ENCODE data around the gene GNB1. TPM values are rescaled to one million over a fixed set of nuclear protein-coding genes. Genes with fewer than 3 reads are reported as not detected.
"Not testable (repeated sequence)": the region's sequence is repeated elsewhere in the genome, so short reads cannot be mapped to it uniquely, and the experiment has no call there.

The GNB1 gene
- total RNA-seq, 1 donor from 2014 or later = 383 TPM

DNA sequence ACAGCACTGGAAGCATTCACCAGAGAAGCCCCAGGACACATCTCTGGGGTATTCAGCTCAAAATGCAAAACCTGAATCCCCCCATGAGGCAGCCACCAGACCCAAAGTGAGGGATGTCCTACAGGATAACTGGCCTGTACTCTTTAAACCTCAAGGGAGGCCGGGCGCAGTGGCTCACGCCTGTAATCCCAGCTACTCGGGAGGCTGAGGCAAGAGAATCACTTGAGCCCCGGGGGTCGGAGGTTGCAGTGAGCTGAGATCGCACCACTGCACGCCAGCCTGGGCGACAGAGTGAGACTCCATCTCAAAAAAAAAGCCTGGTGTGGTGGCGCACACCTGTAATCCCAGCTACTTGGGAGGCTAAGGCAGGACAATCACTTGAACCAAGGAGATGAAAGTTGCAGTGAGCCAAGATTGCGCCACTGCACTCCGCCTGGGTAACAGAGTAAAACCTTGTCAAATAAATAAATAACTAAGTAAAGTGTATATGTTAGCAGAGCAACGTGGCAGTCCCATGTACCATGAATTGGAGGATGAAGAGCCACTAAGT is 29.1 kb downstream of the GNB1 start:
- intact Hi-C loops (cut with micrococcal nuclease) = not testable (repeated sequence)

GRCh38 chr1:1861339-1861730 is 29.6 kb downstream of the GNB1 start:
- intact Hi-C loops (cut with micrococcal nuclease) = no loop called here

DNA sequence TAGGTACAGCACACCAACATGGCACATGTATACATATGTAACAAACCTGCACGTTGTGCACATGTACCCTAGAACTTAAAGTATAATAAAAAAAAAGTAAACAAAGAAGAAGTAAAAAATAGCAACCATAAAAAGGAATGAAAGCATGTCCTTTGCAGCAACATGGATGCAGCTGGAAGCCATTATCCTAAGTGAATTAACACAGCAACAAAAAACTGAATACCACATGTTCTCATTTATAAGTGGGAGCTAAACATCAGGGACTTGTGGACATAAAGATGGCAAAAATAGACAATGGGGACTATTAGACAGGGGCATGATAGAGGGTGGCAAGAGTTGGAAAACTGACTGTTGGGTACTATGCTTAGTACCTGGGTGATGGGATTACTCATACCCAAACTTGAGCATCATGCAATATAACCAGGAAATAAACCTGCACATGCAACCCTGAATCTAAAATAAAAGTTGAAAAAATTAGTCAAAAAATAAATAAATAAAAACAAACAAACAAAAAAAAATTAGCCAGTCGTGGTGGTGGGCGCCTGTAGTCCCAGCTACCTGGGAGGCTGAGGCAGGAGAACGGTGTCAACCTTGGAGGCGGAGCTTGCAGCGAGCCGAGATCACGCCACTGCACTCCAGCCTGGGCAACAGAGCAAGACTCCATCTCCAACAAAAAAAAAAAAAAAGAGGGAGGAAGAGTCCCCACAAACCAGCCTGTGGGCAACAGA is 30.8 kb downstream of the GNB1 start:
- intact Hi-C loops (cut with micrococcal nuclease) = not testable (repeated sequence)

GRCh38 chr1:1858382-1859086 is 32.4 kb downstream of the GNB1 start:
- intact Hi-C loops (cut with micrococcal nuclease) = no loop called here

- intact Hi-C loops (cut with micrococcal nuclease) = no loop called here
Measured at GRCh38 chr1:1857096-1857703, 33.7 kb downstream of the GNB1 start.

GRCh38 chr1:1856161-1856560 is 34.7 kb downstream of the GNB1 start:
- intact Hi-C loops (cut with micrococcal nuclease) = not testable (repeated sequence)

GRCh38 chr1:1853593-1854257 is 37.2 kb downstream of the GNB1 start:
- intact Hi-C loops (cut with micrococcal nuclease) = no loop called here

DNA sequence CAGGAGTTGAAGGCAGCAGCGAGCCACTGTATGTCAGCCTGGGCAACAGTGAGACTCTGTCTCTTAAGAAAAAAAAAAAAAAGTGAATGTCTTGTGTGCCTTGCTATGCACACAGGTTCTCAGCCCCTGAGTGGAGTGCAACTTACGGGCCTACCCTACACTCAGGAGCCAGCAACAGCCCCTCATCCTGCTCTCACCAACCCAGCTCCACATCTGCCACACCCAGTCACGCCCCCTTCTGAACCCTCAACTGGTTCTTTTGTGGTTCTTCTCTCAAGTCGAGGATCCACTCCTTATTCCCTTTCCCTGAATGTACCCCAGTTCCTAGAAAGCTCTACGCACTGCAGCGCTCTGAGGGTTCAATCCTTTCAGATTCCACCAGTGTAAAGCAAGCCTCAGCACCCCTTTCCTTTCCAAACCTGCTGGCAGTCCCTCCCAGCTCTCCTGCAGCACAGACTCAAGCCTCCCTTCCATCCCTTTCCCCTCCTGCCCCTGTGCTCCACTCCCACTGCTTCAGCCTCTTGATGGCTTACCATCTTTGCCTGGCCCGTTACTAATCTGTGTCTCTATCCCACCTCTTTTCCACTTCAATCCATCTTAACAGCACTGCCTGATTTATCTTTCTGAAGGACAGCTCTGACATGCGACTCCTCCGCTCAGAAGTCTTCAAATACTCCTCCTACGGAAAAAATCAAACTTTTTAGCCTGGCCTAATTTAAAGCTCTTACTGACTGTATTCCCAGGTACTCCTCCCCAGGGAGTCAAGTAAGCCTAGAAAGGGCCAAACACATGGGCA is 38.1 kb downstream of the GNB1 start:
- intact Hi-C loops (cut with micrococcal nuclease) = no loop called here

- intact Hi-C loops (cut with micrococcal nuclease) = no loop called here
Measured at GRCh38 chr1:1847890-1848289, 43.0 kb downstream of the GNB1 start.

DNA sequence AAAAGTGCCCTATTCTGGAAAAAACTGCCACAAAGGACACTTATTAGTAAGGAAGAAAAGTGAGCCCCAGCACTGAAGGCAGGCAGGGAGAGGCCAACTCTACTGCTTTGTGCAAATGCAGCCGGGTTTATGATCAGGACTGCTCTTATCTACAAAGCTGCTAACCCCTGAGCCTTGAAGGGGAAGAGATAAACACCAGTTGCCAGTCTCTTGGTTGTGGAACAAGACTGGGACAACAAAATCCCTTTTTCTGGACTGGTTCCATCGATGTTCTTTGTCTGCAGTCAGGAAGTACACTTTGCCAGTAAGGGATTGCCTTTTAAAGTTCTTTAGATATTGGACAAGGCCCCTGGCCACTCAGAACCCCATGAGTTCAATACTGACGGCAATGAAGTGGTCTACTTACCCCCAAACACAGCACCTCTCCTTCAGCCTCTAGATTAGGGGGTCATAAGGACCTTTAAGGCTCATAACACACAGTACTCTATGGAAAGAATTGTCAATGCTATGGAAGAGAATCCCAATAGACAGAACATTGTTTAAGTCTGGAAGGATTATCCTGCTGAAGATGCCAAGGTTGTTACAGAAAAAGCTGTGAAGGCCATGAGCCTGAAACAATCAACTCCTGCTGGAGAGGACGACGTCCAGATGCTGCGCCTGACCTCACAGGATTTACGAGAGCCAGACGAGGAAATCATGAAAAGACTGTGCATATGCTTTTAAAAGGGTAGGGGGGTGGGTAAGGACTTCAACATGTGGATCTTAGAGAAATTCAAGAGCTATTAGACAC is 43.6 kb downstream of the GNB1 start:
- intact Hi-C loops (cut with micrococcal nuclease) = no loop called here

- intact Hi-C loops (cut with micrococcal nuclease) = no loop called here
Measured at GRCh38 chr1:1846386-1846918, 44.4 kb downstream of the GNB1 start.

- intact Hi-C loops (cut with micrococcal nuclease) = no loop called here
Measured at GRCh38 chr1:1842360-1843146, 48.3 kb downstream of the GNB1 start.

GRCh38 chr1:1841575-1841995 is 49.3 kb downstream of the GNB1 start:
- intact Hi-C loops (cut with micrococcal nuclease) = no loop called here

- intact Hi-C loops (cut with micrococcal nuclease) = no loop called here
Measured at GRCh38 chr1:1839311-1839965, 51.4 kb downstream of the GNB1 start.

GRCh38 chr1:1836119-1836518 is 54.8 kb downstream of the GNB1 start:
- intact Hi-C loops (cut with micrococcal nuclease) = no loop called here

DNA sequence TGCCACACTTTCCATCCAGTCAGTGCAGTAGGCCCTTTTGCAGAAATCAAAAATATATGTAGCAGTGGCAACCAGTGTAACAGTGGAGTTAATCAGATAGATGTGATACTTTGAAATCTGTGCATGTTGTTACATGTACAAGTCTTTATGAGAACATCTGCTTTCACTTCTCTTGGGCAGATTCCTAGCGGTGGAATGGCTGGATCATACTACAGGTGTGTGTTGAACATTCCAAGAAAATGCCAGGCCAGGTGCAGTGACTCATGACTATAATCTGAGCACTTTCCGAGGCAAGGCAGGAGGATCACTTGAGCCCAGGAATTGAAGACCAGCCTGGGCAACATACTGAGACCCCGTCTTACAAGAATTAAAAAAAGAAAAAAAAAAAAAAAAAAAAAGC is 55.3 kb downstream of the GNB1 start:
- intact Hi-C loops (cut with micrococcal nuclease) = no loop called here

- intact Hi-C loops (cut with micrococcal nuclease) = no loop called here
Measured at GRCh38 chr1:1833916-1834325, 57.0 kb downstream of the GNB1 start.

- intact Hi-C loops (cut with micrococcal nuclease) = no loop called here
Measured at GRCh38 chr1:1833456-1833855, 57.4 kb downstream of the GNB1 start.
